GM23338 (cell line): Measurements from ENCODE around the gene LRP1B. TPM values are rescaled to one million over a fixed set of nuclear protein-coding genes. Genes with fewer than 3 reads are reported as not detected.

Source experiments
- CREB1 ChIP-seq: fragments of 250-450 bp; sonication (Bioruptor Pico); IDR thresholded peaks from 2 replicates; pipeline ENCODE4 v1.5.0; 2020; ENCODE audit warnings: low read depth, mild to moderate bottlenecking, moderate library complexity
- ETS1 ChIP-seq: IDR thresholded peaks from 2 replicates; pipeline ENCODE4 v1.6.1; 2016; ENCODE audit warnings: antibody characterized with exemption
- EZH2phosphoT487 ChIP-seq: fragments of 200-600 bp; sonication (generic); IDR thresholded peaks from one replicate; pipeline ENCODE4 v1.8.1; 2018; ENCODE audit warnings: antibody characterized with exemption; ENCODE audit not compliant: unreplicated experiment
- JUNB ChIP-seq: IDR thresholded peaks from one replicate; pipeline ENCODE4 v1.6.1; 2016; ENCODE audit warnings: antibody characterized with exemption; ENCODE audit not compliant: unreplicated experiment
- NANOG ChIP-seq: IDR thresholded peaks from 2 replicates; pipeline ENCODE4 v1.6.1; 2016; ENCODE audit warnings: antibody characterized with exemption, borderline replicate concordance
- POLR2AphosphoS5 ChIP-seq: IDR thresholded peaks from 2 replicates; pipeline ENCODE4 v1.6.1; 2016; ENCODE audit warnings: antibody characterized with exemption, low read depth
- STAT1 ChIP-seq: IDR thresholded peaks from one replicate; pipeline ENCODE4 v1.6.1; 2016; ENCODE audit warnings: antibody characterized with exemption; ENCODE audit not compliant: unreplicated experiment
- ZNF114 ChIP-seq: fragments of 250-450 bp; sonication (Bioruptor Pico); IDR thresholded peaks from 2 replicates; pipeline ENCODE4 v1.5.0; 2020; ENCODE audit warnings: mild to moderate bottlenecking, moderate library complexity
- ZNF462 ChIP-seq: fragments of 250-450 bp; sonication (Bioruptor Pico); IDR thresholded peaks from 2 replicates; pipeline ENCODE4 v1.5.0; 2020; ENCODE audit warnings: mild to moderate bottlenecking, moderate library complexity
- polyA plus RNA-seq: library from polyadenylated mRNA; unstranded; fragments of >200 nt; fragmentation: Nextera tagmentation; extraction: Ambion mirVana; gene quantifications from 2 replicates; pipeline ENCODE4 v1.2.1, GENCODE V29; 2016
- total RNA-seq: library from RNA; depleted of rRNA; stranded (reverse); fragments of >200 nt; shearing (Covaris generic); gene quantifications from 2 replicates; pipeline ENCODE4 v1.2.3, GENCODE V29; 2014

Gene LRP1B
- total and polyA plus RNA-seq, 2 experiments from 2014 or later, result 0.15 to 0.97 TPM

- no peak for TF ChIP-seq ZNF462
- TF ChIP-seq STAT1, result no peak
- no peak for TF ChIP-seq NANOG
- no peak for TF ChIP-seq POLR2AphosphoS5
- TF ChIP-seq EZH2phosphoT487, result no peak
- TF ChIP-seq CREB1 (CRISPR knock-in tag), result no peak
- no peak for TF ChIP-seq ZNF114 (CRISPR knock-in tag)
- TF ChIP-seq JUNB, result no peak
- TF ChIP-seq ETS1, result no peak
Measured at GRCh38 chr2:141035846-141036420, 1094.9 kb downstream of the LRP1B start (continued).
